Activated CD8-positive, alpha-beta memory T cell treated with anti-CD3 and anti-CD28 coated beads, Interleukin-2, amount 10 ng/mL, durations not matched to agents 7 days and 5 days (primary cell): Measurements from ENCODE around the gene CLDND2. TPM values are rescaled to one million over a fixed set of nuclear protein-coding genes. Genes with fewer than 3 reads are reported as not detected.

Experiments
- ATAC-seq: fragments of 150-1000 bp; cut with Tn5 transposase; one replicate; pipeline ENCODE4 v1.10.0; 2021; ENCODE audit warnings: moderate library complexity
- CTCF ChIA-PET: fragments of 350-600 bp; sonication (Branson Sonifier 250); formaldehyde crosslinking; loops from one replicate; lab custom pipeline; 2021; ENCODE audit warnings: antibody characterized with exemption; lab: Charles Lee
- DNase-seq: peaks from one replicate; pipeline ENCODE4 v3.0.0-alpha.2; 2020
- H3K27ac Mint-ChIP-seq: one replicate; pipeline ENCODE4 v1.8.0; 2021; ENCODE audit warnings: mild to moderate bottlenecking, mixed read lengths
- H3K27me3 Mint-ChIP-seq: one replicate; pipeline ENCODE4 v1.8.0; 2021; ENCODE audit warnings: mixed read lengths
- H3K36me3 Mint-ChIP-seq: one replicate; pipeline ENCODE4 v1.8.0; 2021; ENCODE audit warnings: mild to moderate bottlenecking, mixed read lengths
- H3K4me1 Mint-ChIP-seq: one replicate; pipeline ENCODE4 v1.8.0; 2021; ENCODE audit warnings: mixed read lengths
- H3K4me3 Mint-ChIP-seq: one replicate; pipeline ENCODE4 v1.8.0; 2021; ENCODE audit warnings: mild to moderate bottlenecking, moderate library complexity, mixed read lengths
- H3K9me3 Mint-ChIP-seq: one replicate; pipeline ENCODE4 v1.8.0; 2022; ENCODE audit warnings: low read depth, mixed read lengths
- total RNA-seq, 2 experiments: library from RNA; stranded (reverse); gene quantifications; one replicate each; pipeline ENCODE4 v1.2.3, GENCODE V29; 2021

The CLDND2 gene
- total RNA-seq, 2 experiments from 2014 or later: 19.1 to 27.8 TPM

- no peak for ATAC-seq
- DNase-seq: no peak
- CTCF ChIA-PET: no interaction called here
- Mint-ChIP-seq H3K27ac (no peak overlapping the region), H3K4me3 (no peak overlapping the region), H3K36me3 (no peaks in the 10 kb centered on the region), H3K4me1 (no peaks in the 10 kb centered on the region), H3K27me3 (peaks cover 20% of the 10 kb centered on the region), H3K9me3 (no peaks in the 10 kb centered on the region)
Measured at GRCh38 chr19:51318687-51319648, 49.8 kb downstream of the CLDND2 start.

- no peak for ATAC-seq
- no peaks in the 10 kb centered on the region for H3K9me3 Mint-ChIP-seq
- no peak overlapping the region for H3K4me3 Mint-ChIP-seq
- CTCF ChIA-PET: no interaction called here
- DNase-seq: no peak
- peaks cover 15% of the 10 kb centered on the region for H3K27me3 Mint-ChIP-seq
- no peaks in the 10 kb centered on the region for H3K4me1 Mint-ChIP-seq
- H3K27ac Mint-ChIP-seq: no peak overlapping the region
- H3K36me3 Mint-ChIP-seq: no peaks in the 10 kb centered on the region
Measured at GRCh38 chr19:51317968-51318367, 50.8 kb downstream of the CLDND2 start.

GRCh38 chr19:51317376-51317775 lies 51.4 kb downstream of the CLDND2 start:
- H3K4me1 Mint-ChIP-seq: no peaks in the 10 kb centered on the region
- H3K9me3 Mint-ChIP-seq: no peaks in the 10 kb centered on the region
- H3K27me3 Mint-ChIP-seq: peaks cover 12% of the 10 kb centered on the region
- CTCF ChIA-PET: no interaction called here
- DNase-seq (no peak), ATAC-seq (no peak)
- H3K27ac Mint-ChIP-seq: no peak overlapping the region
- no peak overlapping the region for H3K4me3 Mint-ChIP-seq
- no peaks in the 10 kb centered on the region for H3K36me3 Mint-ChIP-seq

Other genes with a start within 250 kb of the CLDND2 start
- under 1 TPM in 1 of 2 experiments, not detected in 1; 0.26 TPM for gene SIGLEC9, start 244.1 kb downstream of the CLDND2 start, total RNA-seq
- gene SIGLEC7, start 226.7 kb downstream of the CLDND2 start, total RNA-seq: not detected
- gene CD33, start 143.9 kb downstream of the CLDND2 start, total RNA-seq: 1 to 10 TPM in 1 of 2 experiments, under 1 TPM in 1; 0.96 to 6.2 TPM
- not detected for gene SIGLECL1, start 117.9 kb downstream of the CLDND2 start, total RNA-seq
- under 1 TPM; 0.18 to 0.23 TPM for gene IGLON5, start 57.4 kb downstream of the CLDND2 start, total RNA-seq
- 1 to 10 TPM; 1.8 to 2.2 TPM for gene VSIG10L, start 26.9 kb downstream of the CLDND2 start, total RNA-seq
- gene ETFB, start 2.6 kb downstream of the CLDND2 start, total RNA-seq: 100 to 1,000 TPM; 121 to 123 TPM
- gene NKG7, start 3.7 kb upstream of the CLDND2 start, total RNA-seq: 1,000 to 10,000 TPM in 1 of 2 experiments, 100 to 1,000 TPM in 1; 852 to 1,014 TPM
- gene LIM2, start 19.0 kb upstream of the CLDND2 start, total RNA-seq: under 1 TPM in 1 of 2 experiments, not detected in 1; 0.23 TPM
- not detected for gene C19orf84, start 21.6 kb upstream of the CLDND2 start, total RNA-seq
- 1 to 10 TPM; 1.4 to 2.1 TPM for gene SIGLEC10, start 48.6 kb upstream of the CLDND2 start, total RNA-seq
- gene SIGLEC8, start 89.5 kb upstream of the CLDND2 start, total RNA-seq: not detected
- gene CEACAM18, start 109.5 kb upstream of the CLDND2 start, total RNA-seq: not detected
- gene SIGLEC12, start 132.8 kb upstream of the CLDND2 start, total RNA-seq: 1 to 10 TPM in 1 of 2 experiments, under 1 TPM in 1; 0.98 to 3.9 TPM
- not detected for gene SIGLEC6, start 162.7 kb upstream of the CLDND2 start, total RNA-seq
- 10 to 100 TPM in 1 of 2 experiments, 1 to 10 TPM in 1; 8.3 to 10.1 TPM for gene ZNF175, start 202.3 kb upstream of the CLDND2 start, total RNA-seq